ENCODE data around the gene DNTT.

Gene DNTT

DNA sequence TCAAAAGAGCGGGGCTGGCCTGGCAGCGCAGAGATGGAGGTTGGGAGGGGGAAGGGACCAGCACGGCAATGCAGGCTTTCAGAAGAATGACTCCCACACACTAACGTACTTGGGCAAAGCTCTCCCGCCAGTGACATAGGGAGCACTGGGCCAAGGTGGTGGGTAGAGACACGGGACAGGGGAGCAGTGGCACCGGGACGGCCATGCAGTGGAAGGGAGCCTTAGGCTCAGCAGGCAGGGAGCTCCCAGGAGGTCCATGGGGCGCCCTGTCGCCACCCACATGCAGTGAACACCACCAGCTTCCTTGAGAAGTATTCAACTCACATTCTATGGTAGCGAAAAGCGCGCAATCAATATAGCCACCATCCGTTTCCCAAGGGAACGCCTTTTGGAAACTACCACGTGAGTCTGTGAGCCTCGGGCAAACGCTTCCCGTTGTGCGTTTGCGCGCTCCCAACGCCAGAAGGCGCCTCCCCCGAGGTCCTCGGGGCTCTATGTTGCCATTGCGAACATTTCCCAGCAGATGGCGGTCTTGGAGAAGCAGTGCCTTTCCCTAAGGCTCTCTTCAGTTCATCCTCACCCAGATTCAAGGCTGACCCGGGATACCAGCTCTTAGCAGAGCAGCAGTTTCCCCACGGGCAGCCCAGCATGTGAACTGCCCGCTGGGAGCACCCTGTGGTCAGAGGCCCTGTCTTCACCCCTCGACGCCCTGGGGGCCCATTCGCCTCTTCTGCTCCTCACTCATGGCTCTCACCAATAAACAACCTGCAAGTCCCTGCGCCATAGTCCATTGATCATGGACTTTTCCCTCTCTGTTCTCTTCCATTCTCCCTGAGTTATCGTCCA lies 71.0 kb downstream of the DNTT start:
- Histone ChIP-seq H3K9me3 (replicated peaks in 1 of 2; ENCODE audit: control insufficient read depth in 2 of 2, insufficient read depth in 1 of 2, low read depth in 1 of 2, low read length in 2 of 2) (no peaks in the 10 kb centered on the region), H3K14ac (ENCODE audit: low read length) (peak overlapping the region; percentile 78), H3K27me3 (ENCODE audit: control insufficient read depth in 3 of 3, insufficient read depth in 3 of 3, low read depth in 1 of 3, low read length in 3 of 3) (peaks cover 0 to 10% (median 0%) of the 10 kb centered on the region in 3 experiments), H3K79me1 (ENCODE audit: low read depth, low read length) (no peaks in the 10 kb centered on the region), H3K4me1 (ENCODE audit: control insufficient read depth in 2 of 2, insufficient read depth in 1 of 2, low read depth in 1 of 2, low read length in 2 of 2) (peaks cover 0 to 14% of the 10 kb centered on the region in 2 donors), H4K91ac (ENCODE audit: low read depth, low read length, poor library complexity) (no peak overlapping the region), H2BK12ac (ENCODE audit: low read length) (no peak overlapping the region), H2AK5ac (ENCODE audit: low read depth, low read length) (no peak overlapping the region), H3K4me3 (ENCODE audit: low read length in 2 of 2) (peak overlapping the region; percentile 33 to 75), H2BK5ac (ENCODE audit: low read length) (no peak overlapping the region), H3K27ac (replicated peaks; ENCODE audit: low read length) (no peak overlapping the region), H3K36me3 (replicated peaks in 1 of 2; ENCODE audit: control insufficient read depth in 2 of 2, insufficient read depth in 2 of 2, low read length in 2 of 2) (no peaks in the 10 kb centered on the region), H2BK15ac (ENCODE audit: low read length) (no peak overlapping the region), H3K4ac (ENCODE audit: low read length) (no peak overlapping the region), H4K8ac (ENCODE audit: low read depth, low read length) (peak overlapping the region; percentile 75), H3K9ac (ENCODE audit: low read depth, low read length, poor library complexity) (peak overlapping the region; percentile 90), H3K23ac (ENCODE audit: low read depth, low read length, poor library complexity) (no peak overlapping the region), H2AFZ (ENCODE audit: low read length) (peak overlapping the region; percentile 83), H2BK120ac (ENCODE audit: low read depth, low read length) (no peak overlapping the region), H3K18ac (ENCODE audit: low read length) (peak overlapping the region; percentile 95), H3K4me2 (ENCODE audit: insufficient read depth, low read length, poor library complexity, severe bottlenecking) (peak overlapping the region; percentile 98)
- DNase-seq (ENCODE audit: low spot score) = peak; percentile 86
- WGBS, 2 donors (ENCODE audit: extremely low coverage in 2 of 2, insufficient read length in 2 of 2, insufficient replicate concordance in 1 of 2) = no CpG with 5 or more reads among the region's 36 CpGs

DNA sequence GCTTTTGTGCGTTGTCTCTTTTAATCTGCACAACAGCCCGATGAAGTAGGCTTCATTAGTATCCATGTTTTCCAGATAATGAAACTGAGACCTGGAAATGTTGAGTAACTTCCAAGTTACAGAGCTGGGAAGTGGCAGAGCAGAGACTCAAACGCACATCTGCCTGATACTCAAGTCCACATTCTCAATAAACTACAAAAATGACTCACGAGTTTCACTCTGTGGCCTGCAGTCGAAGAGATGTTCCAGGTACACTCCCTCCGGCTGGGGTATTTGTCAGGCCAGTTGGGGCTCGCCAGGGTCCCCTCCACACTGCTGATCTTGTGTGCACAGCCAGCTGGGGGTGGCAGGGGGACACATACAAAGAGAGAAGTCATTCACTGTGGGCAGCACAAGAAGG lies 72.2 kb downstream of the DNTT start:
- no peak overlapping the region for H2AK5ac ChIP-seq (ENCODE audit: low read depth, low read length)
- H3K27ac ChIP-seq (replicated peaks; ENCODE audit: low read length) = no peak overlapping the region
- no peaks in the 10 kb centered on the region for H3K79me1 ChIP-seq (ENCODE audit: low read depth, low read length)
- no peak overlapping the region for H3K14ac ChIP-seq (ENCODE audit: low read length)
- no peak overlapping the region for H3K9ac ChIP-seq (ENCODE audit: low read depth, low read length, poor library complexity)
- no peak overlapping the region for H2AFZ ChIP-seq (ENCODE audit: low read length)
- peak overlapping the region; percentile 38 for H2BK15ac ChIP-seq (ENCODE audit: low read length)
- H3K4ac ChIP-seq (ENCODE audit: low read length) = no peak overlapping the region
- H3K18ac ChIP-seq (ENCODE audit: low read length) = no peak overlapping the region
- no peak overlapping the region for H4K91ac ChIP-seq (ENCODE audit: low read depth, low read length, poor library complexity)
- H2BK12ac ChIP-seq (ENCODE audit: low read length) = no peak overlapping the region
- no peak overlapping the region for H2BK120ac ChIP-seq (ENCODE audit: low read depth, low read length)
- H3K9me3 ChIP-seq (replicated peaks in 1 of 2; ENCODE audit: control insufficient read depth in 2 of 2, insufficient read depth in 1 of 2, low read depth in 1 of 2, low read length in 2 of 2) = no peaks in the 10 kb centered on the region
- H3K4me1 ChIP-seq (ENCODE audit: control insufficient read depth in 2 of 2, insufficient read depth in 1 of 2, low read depth in 1 of 2, low read length in 2 of 2) = peaks cover 0 to 14% of the 10 kb centered on the region in 2 donors
- no peak overlapping the region for H2BK5ac ChIP-seq (ENCODE audit: low read length)
- H3K4me3 ChIP-seq (ENCODE audit: low read length in 2 of 2) = no peak overlapping the region
- no peak overlapping the region for H4K8ac ChIP-seq (ENCODE audit: low read depth, low read length)
- no peak overlapping the region for H3K4me2 ChIP-seq (ENCODE audit: insufficient read depth, low read length, poor library complexity, severe bottlenecking)
- peaks cover 0 to 10% (median 0%) of the 10 kb centered on the region in 3 experiments for H3K27me3 ChIP-seq (ENCODE audit: control insufficient read depth in 3 of 3, insufficient read depth in 3 of 3, low read depth in 1 of 3, low read length in 3 of 3)
- H3K23ac ChIP-seq (ENCODE audit: low read depth, low read length, poor library complexity) = no peak overlapping the region
- H3K36me3 ChIP-seq (replicated peaks in 1 of 2; ENCODE audit: control insufficient read depth in 2 of 2, insufficient read depth in 2 of 2, low read length in 2 of 2) = no peaks in the 10 kb centered on the region
- no CpG with 5 or more reads among the region's 7 CpGs for WGBS, 2 donors (ENCODE audit: extremely low coverage in 2 of 2, insufficient read length in 2 of 2, insufficient replicate concordance in 1 of 2)
- DNase-seq (ENCODE audit: low spot score) = no peak

GRCh38 chr10:96377816-96378294 lies 73.6 kb downstream of the DNTT start:
- H3K4me1 ChIP-seq (ENCODE audit: control insufficient read depth in 2 of 2, insufficient read depth in 1 of 2, low read depth in 1 of 2, low read length in 2 of 2) = peaks cover 0 to 9% of the 10 kb centered on the region in 2 donors
- H2BK120ac ChIP-seq (ENCODE audit: low read depth, low read length) = no peak overlapping the region
- H4K91ac ChIP-seq (ENCODE audit: low read depth, low read length, poor library complexity) = no peak overlapping the region
- H3K4me2 ChIP-seq (ENCODE audit: insufficient read depth, low read length, poor library complexity, severe bottlenecking) = no peak overlapping the region
- peak overlapping the region; percentile 46 for H2BK15ac ChIP-seq (ENCODE audit: low read length)
- no peak overlapping the region for H2AFZ ChIP-seq (ENCODE audit: low read length)
- no peak overlapping the region for H3K4ac ChIP-seq (ENCODE audit: low read length)
- H3K79me1 ChIP-seq (ENCODE audit: low read depth, low read length) = no peaks in the 10 kb centered on the region
- DNase-seq (ENCODE audit: low spot score) = no peak
- H2BK12ac ChIP-seq (ENCODE audit: low read length) = no peak overlapping the region
- no peak overlapping the region for H3K27ac ChIP-seq (replicated peaks; ENCODE audit: low read length)
- H3K9me3 ChIP-seq (replicated peaks in 1 of 2; ENCODE audit: control insufficient read depth in 2 of 2, insufficient read depth in 1 of 2, low read depth in 1 of 2, low read length in 2 of 2) = no peaks in the 10 kb centered on the region
- peak overlapping the region; percentile 45 for H3K18ac ChIP-seq (ENCODE audit: low read length)
- no peak overlapping the region for H3K4me3 ChIP-seq (ENCODE audit: low read length in 2 of 2)
- no peaks in the 10 kb centered on the region for H3K36me3 ChIP-seq (replicated peaks in 1 of 2; ENCODE audit: control insufficient read depth in 2 of 2, insufficient read depth in 2 of 2, low read length in 2 of 2)
- H3K14ac ChIP-seq (ENCODE audit: low read length) = no peak overlapping the region
- no peak overlapping the region for H2AK5ac ChIP-seq (ENCODE audit: low read depth, low read length)
- no peak overlapping the region for H2BK5ac ChIP-seq (ENCODE audit: low read length)
- peaks cover 0 to 14% (median 0%) of the 10 kb centered on the region in 3 experiments for H3K27me3 ChIP-seq (ENCODE audit: control insufficient read depth in 3 of 3, insufficient read depth in 3 of 3, low read depth in 1 of 3, low read length in 3 of 3)
- H3K23ac ChIP-seq (ENCODE audit: low read depth, low read length, poor library complexity) = no peak overlapping the region
- no peak overlapping the region for H4K8ac ChIP-seq (ENCODE audit: low read depth, low read length)
- no peak overlapping the region for H3K9ac ChIP-seq (ENCODE audit: low read depth, low read length, poor library complexity)
- no CpG with 5 or more reads among the region's 6 CpGs for WGBS, 2 donors (ENCODE audit: extremely low coverage in 2 of 2, insufficient read length in 2 of 2, insufficient replicate concordance in 1 of 2)

GRCh38 chr10:96378741-96379140 lies 74.5 kb downstream of the DNTT start:
- Histone ChIP-seq H3K4me3 (ENCODE audit: low read length in 2 of 2) (no peak overlapping the region), H4K91ac (ENCODE audit: low read depth, low read length, poor library complexity) (no peak overlapping the region), H3K4me2 (ENCODE audit: insufficient read depth, low read length, poor library complexity, severe bottlenecking) (no peak overlapping the region), H3K79me1 (ENCODE audit: low read depth, low read length) (no peaks in the 10 kb centered on the region), H3K4ac (ENCODE audit: low read length) (no peak overlapping the region), H2BK12ac (ENCODE audit: low read length) (no peak overlapping the region), H3K9ac (ENCODE audit: low read depth, low read length, poor library complexity) (no peak overlapping the region), H3K9me3 (replicated peaks in 1 of 2; ENCODE audit: control insufficient read depth in 2 of 2, insufficient read depth in 1 of 2, low read depth in 1 of 2, low read length in 2 of 2) (no peaks in the 10 kb centered on the region), H3K23ac (ENCODE audit: low read depth, low read length, poor library complexity) (no peak overlapping the region), H3K27ac (replicated peaks; ENCODE audit: low read length) (no peak overlapping the region), H3K4me1 (ENCODE audit: control insufficient read depth in 2 of 2, insufficient read depth in 1 of 2, low read depth in 1 of 2, low read length in 2 of 2) (peaks cover 0 to 9% of the 10 kb centered on the region in 2 donors), H4K8ac (ENCODE audit: low read depth, low read length) (no peak overlapping the region), H2AFZ (ENCODE audit: low read length) (no peak overlapping the region), H2AK5ac (ENCODE audit: low read depth, low read length) (peak overlapping the region; percentile 91), H3K27me3 (ENCODE audit: control insufficient read depth in 3 of 3, insufficient read depth in 3 of 3, low read depth in 1 of 3, low read length in 3 of 3) (peaks cover 0 to 10% (median 0%) of the 10 kb centered on the region in 3 experiments), H2BK15ac (ENCODE audit: low read length) (peak overlapping the region; percentile 51), H3K36me3 (replicated peaks in 1 of 2; ENCODE audit: control insufficient read depth in 2 of 2, insufficient read depth in 2 of 2, low read length in 2 of 2) (no peaks in the 10 kb centered on the region), H3K18ac (ENCODE audit: low read length) (peak overlapping the region; percentile 55), H2BK120ac (ENCODE audit: low read depth, low read length) (no peak overlapping the region), H2BK5ac (ENCODE audit: low read length) (no peak overlapping the region), H3K14ac (ENCODE audit: low read length) (no peak overlapping the region)
- WGBS, 2 donors (ENCODE audit: extremely low coverage in 2 of 2, insufficient read length in 2 of 2, insufficient replicate concordance in 1 of 2) = no CpG with 5 or more reads among the region's 15 CpGs
- no peak for DNase-seq (ENCODE audit: low spot score)
